Measurements from ENCODE around the gene PITPNM3.

Gene PITPNM3

GRCh38 chr17:6435968-6436367 is 120.4 kb downstream of the PITPNM3 start:
- DNase-seq = peak; percentile 19

GRCh38 chr17:6435051-6435450 is 121.3 kb downstream of the PITPNM3 start, which contains the start of gene AIPL1:
TSS of gene AIPL1 (minus strand) at chr17:6435121. CDS start at chr17:6435104, 17 bp downstream.
- DNase-seq = no peak

GRCh38 chr17:6430769-6431168 is 125.6 kb downstream of the PITPNM3 start:
- DNase-seq = no peak

- no peak for DNase-seq
Measured at GRCh38 chr17:6429266-6429665, 127.1 kb downstream of the PITPNM3 start.

- DNase-seq = no peak
Measured at GRCh38 chr17:6428207-6428965, 128.0 kb downstream of the PITPNM3 start.

GRCh38 chr17:6427279-6427781 is 129.0 kb downstream of the PITPNM3 start:
- DNase-seq = no peak

- DNase-seq = no peak
Measured at GRCh38 chr17:6426356-6427101, 129.8 kb downstream of the PITPNM3 start.

GRCh38 chr17:6425407-6425806 is 130.9 kb downstream of the PITPNM3 start:
- no peak for DNase-seq

- no peak for DNase-seq
Measured at GRCh38 chr17:6423931-6424330, 132.4 kb downstream of the PITPNM3 start.

GRCh38 chr17:6422654-6423241 is 133.6 kb downstream of the PITPNM3 start:
- DNase-seq = no peak

GRCh38 chr17:6421700-6422604 is 134.4 kb downstream of the PITPNM3 start:
- DNase-seq = peak; percentile 23

- peak; percentile 8 for DNase-seq
Measured at GRCh38 chr17:6420173-6420641, 136.1 kb downstream of the PITPNM3 start.

GRCh38 chr17:6415616-6416015 is 140.7 kb downstream of the PITPNM3 start:
- DNase-seq = no peak

GRCh38 chr17:6413065-6413464 is 143.3 kb downstream of the PITPNM3 start:
- peak; percentile 27 for DNase-seq

- DNase-seq = no peak
Measured at GRCh38 chr17:6408735-6409134, 147.6 kb downstream of the PITPNM3 start.

- DNase-seq = no peak
Measured at GRCh38 chr17:6408276-6408675, 148.1 kb downstream of the PITPNM3 start.

GRCh38 chr17:6402258-6402657 is 154.1 kb downstream of the PITPNM3 start:
- no peak for DNase-seq
